SKM-1 (cell line): ENCODE data around the gene MCOLN2.
A peak's percentile ranks its signal among the peaks of the same experiment; 100 is the strongest.
"Not testable (repeated sequence)": the region's sequence is repeated elsewhere in the genome, so short reads cannot be mapped to it uniquely, and the experiment has no call there.

Source experiments
- DNase-seq: peaks from one replicate; lab custom pipeline; 2025; ENCODE audit not compliant: unreplicated experiment; lab: John Stamatoyannopoulos, UW

Gene MCOLN2

DNA sequence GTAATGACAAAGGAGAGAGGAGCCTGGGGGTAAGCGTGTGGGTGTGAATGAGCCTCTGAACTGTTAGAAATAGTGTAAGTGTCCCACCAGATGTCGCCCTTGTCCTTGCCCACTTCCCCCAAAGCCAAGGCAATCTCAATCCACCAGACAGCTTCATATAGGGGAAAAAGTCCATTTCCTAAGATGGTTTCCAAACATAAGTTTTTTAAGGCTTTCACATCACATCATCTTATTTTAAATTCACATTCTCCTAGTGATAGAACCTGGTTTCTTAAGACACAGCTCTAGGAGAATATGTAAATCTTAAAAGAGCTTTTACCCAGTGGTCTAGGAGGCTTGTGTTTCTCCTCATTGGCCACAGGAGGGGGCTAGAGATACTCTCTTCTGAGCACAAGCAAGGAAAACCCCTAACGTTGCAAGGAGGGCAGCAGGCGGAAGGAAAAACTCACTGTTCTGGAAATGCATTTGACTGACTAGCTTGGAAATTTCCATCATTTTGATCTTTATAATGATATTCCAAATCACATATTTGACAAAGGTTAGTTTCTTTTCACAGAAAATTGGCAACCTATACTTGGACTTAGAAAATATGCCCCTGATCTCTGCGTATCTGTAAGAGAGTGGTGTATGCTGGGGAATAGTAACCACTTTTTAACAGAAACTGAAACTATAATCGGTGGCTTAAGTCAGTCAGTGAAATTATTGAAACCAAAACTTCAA, 52.0 kb downstream of the MCOLN2 start:
- peak; percentile 94 for DNase-seq

DNA sequence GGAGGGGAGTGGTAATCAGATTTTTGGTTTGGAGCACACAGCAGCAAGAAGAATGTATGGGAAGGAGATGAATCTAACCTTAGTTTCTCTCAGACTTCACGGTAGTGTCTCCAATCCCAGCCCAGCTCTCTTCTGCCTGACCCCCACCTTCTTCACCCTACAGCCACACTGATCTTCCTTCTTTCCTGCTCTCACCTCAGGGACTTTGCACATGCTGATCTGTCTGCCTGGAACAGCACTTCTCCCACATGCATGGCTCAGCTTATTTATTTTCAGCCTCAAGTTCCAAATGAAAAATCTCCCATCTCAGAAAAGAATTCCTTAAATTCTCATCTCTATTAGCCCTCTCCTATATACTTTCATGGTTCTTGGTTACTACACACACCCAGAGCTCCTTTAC, 55.1 kb downstream of the MCOLN2 start:
- no peak for DNase-seq

DNA sequence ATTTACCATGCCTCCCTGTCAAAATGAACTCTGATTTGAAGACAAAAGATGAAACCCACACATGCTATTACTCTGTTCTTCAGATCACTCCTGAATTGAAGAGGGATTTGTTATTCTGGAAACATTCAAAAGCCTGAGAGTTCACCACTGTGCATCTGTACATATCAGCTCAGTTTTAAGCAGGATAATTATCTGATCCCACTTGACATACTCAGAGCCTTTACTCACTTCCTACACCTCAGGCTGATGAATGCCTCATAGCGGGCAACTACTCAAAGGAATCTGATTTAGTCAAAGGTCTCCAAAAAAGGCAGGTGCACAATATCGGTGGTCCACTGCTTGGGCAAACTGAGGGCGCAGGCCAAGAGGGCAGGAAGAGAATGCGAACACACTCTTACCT, 56.4 kb downstream of the MCOLN2 start:
- no peak for DNase-seq

DNA sequence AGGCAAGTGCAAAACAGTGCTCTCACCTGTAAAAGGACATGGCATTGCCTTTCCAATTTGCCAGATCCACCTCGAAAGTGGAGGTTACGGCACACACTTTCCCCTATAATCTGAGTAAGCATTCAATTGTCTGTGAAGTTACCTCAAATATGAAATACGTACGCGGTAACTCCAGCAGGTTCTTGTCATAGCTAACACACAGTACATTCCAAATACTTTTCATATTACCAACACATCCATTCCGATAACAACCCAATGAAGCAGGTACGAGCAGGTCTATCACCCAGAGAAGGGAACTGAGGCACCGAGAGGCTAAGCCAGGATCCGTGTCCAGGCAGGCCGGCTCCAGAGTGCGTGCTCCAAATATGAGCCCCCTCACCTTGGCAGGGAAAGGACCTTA, 57.2 kb downstream of the MCOLN2 start:
- DNase-seq: no peak

DNA sequence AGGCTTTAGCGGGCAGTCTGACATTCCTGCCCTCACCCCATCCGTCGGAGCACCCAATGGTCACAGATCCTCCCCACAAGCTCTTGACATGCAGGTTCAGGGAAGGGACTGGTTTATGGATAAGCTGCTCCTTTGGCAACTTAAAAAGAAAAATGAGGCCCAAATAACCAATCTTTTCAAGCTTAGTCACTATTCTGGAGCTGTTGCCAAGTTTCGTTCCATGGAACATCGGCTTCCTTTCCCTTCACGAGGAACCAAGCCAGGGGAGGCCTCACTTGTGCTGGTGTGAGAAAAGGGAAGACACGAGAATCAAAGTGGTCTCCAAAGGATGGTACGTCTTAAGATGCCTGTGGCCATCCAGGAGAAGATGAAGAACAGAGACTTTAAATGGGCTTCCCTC, 57.8 kb downstream of the MCOLN2 start:
- no peak for DNase-seq

DNA sequence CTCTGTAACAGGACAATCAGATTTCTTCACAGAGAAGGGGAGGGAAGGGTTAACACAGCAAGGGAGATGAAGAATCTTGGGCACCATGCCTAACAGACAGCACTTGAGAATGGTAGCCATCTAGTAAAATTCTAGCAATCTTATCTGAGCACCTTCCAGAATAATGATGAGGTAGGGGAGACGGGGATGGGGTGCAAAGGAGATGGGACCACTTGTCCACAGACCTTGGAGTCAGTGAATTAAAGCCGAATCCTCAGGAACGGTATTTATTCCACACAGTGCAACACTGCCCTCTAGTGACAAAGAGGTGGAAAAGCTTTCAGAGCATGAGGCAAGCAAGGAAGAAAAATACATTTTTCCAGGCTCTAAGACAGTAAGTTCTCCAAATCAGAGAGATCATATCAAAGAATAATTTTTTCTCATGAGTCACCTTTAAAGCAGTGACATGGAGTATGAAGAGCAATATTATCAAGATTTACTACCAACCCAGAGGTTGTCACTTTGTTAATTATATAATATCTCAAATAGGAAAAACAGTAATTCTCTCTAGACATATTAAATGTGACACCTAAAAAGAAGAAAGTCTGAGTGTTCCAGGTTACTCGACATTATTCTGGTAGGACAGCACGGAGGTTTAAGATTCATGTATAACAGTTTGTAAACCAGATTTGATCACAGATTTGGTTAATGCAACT, 60.6 kb downstream of the MCOLN2 start:
- DNase-seq: peak; percentile 33

DNA sequence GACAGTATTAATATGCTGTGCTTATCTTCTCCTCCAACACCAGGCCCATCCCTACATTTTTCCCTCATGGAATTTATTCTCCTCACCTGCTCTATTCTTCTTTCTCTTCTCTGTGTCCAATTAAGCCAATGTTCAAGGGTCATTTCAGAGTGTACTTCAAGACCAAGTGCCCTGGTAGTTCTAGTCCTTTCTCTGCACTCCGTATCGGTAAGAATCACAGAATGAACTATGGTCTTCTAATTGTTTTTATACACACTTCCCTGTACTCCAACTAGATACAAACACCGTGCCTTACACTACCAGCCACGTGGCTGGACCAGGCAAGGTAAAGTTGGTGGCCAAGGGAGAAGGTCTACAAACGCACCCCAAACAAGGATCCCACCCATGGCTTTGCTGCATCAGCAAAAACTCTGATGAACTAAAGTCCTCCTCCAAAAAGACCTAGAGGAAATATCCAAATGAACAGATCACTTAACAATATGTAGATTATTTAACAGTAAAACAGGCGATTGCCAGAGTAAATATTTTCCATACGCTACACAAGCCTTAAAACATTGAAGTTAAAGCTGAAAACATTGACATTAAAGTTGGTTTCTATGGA, 63.8 kb downstream of the MCOLN2 start:
- DNase-seq: no peak

DNA sequence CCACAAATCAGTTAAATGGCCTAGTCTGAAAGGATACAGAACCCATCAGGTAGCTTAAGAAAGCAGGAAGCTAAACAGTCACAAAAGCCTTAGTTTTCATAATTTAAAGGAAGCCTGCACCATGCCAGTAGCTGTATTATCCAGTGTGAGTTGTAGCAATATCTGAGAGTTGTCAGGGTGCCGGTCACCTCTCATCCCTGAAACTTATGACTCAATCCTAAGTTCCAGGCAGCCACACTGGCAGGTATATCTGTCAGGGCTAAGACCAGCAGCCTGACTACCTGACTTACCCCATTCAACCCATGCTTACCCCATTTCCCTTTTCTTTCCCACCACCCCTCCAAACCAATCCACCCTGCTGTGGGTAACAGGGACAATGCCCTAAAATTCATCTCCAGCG, 66.1 kb downstream of the MCOLN2 start:
- no peak for DNase-seq

DNA sequence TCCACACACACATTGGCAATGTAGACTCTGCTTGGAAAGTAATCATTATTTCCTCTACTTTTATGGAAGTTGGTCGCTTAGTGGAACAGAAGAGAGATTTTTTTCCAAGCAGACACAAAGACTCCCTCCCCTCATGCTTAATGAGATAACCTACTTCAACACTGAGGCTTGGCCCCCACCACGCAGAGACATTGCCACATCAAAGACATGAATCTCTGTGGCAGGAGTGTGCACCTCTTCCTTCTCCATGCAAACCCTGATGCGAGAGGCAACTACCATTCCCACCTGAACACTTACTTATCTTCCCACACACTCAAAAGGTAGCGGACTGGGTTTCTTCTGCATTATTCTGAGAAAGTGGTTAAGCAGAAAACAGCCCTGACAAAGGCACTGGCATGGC, 66.6 kb downstream of the MCOLN2 start:
- DNase-seq: no peak

DNA sequence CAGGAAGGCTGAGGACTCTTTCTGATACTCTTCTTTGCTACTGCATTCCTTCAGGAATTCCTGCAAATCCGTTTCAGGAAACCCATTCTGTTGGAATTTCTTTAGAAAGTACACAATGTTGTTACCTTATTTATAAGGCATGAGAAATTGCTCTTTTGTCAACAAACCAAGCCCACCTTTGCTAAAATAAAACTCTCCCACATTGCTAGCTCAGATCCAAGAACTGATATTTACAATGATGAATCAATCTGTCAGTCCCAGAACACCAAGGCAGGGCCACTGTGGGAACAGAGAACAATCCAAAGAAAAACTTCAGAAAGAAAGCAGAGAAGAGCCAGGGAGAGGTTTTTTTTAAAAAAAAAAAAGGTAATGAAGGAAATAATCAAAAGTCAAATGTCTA, 67.3 kb downstream of the MCOLN2 start:
- DNase-seq: no peak

DNA sequence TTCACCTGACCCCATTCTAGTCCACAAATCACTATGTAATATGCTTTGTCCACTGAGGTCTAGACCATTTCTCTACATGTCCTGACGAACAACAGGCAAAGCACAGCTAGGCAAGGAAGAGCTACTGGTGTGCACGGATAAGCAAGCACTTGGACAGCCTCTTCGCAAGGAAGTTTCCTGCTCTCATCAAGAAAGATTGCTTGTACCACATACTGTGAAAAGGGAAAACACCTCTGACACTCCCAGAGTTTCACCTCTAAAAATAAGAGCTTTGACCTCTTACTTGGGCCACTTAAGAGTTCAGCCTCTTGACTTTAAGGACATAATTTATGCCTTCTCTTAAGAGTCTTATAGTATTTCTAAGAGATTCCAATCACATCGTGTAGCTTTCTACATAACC, 67.9 kb downstream of the MCOLN2 start:
- DNase-seq: no peak

DNA sequence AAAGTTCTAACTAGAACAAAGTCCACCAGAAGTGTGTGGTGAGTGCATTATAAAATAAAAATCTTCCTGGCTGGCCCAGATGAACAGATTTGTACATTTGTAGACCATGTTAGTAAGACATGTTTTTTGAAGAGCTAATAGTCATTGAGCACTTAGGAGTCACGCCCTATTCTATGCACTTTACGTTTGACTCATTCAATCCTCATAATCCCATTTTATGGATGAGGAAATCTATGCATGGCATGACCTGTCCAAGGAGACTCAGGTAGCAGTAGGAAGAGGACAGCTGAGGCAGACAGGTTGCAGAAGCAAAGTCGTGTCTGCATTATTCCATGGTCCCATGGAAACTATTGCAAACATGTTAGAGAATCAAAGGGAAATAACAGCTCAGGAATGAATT, 73.6 kb downstream of the MCOLN2 start:
- no peak for DNase-seq

DNA sequence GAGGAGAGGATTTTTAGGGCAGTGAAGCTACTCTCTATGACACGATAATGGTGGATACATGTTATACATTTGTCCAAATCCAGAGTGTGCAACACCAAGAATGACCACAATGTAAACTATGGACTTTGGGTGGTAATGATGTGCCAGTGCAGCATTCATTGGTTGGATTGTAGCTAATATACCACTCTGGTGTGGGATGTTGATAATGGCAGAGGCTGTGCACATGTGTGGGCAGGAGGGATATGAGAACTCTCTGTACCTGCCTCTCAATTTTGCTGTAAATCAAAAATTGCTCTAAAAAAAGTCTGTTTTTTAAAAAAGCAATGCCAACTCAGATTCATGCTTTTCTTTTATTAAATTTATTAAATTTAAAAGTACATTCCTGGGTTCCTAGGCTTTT, 76.8 kb downstream of the MCOLN2 start:
- no peak for DNase-seq

DNA sequence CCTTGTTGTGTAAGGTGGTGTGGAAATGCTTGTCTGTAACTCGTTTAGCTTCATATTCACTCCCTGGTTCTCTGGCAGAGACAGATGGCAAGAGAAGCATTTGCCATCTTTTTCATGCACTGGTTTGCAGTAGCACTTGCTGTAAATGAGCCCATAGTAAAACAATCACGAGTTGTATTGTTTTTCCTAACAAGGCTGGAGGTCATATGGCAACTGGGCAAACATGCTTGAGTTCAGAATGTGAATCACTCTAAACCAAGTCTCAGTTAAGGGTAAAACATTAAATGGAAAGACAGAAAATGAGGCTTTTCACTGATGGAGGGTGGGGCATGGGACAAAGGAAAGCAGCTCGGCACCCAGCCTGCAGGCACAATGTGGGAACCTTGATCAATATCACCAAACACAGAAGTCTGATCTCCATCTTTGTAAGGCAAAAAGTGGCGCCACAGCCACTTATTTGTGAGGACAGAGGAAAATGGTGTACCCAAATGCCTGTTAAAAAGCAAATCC, 77.4 kb downstream of the MCOLN2 start:
- no peak for DNase-seq

DNA sequence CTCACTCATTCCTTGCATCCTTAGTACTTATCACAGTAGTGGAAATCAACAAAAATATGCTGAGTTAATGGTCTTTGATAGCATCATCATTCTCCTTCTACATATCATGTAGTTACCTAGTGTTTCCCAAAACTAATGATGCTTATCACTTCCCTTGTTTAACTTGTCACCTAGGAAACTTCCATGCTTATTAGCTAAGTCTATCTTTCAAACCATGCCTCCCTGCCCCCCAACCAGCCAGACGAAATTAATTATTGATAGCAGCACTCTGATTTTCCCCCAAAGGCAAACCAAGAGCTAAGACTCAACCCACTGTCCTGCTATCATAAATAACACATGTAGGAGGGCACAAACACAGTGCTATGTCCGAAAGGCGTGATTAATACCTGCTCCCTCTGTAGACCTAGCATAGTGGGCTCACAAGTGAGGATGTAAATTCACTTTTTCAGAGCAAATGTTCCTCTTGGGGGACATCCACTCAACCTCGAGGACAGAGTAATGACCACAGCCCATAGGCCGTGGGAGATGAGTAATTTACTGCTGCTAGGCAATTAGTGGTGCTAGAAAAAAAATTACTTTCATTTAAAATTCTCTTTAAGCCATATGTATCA, 78.1 kb downstream of the MCOLN2 start:
- no peak for DNase-seq

DNA sequence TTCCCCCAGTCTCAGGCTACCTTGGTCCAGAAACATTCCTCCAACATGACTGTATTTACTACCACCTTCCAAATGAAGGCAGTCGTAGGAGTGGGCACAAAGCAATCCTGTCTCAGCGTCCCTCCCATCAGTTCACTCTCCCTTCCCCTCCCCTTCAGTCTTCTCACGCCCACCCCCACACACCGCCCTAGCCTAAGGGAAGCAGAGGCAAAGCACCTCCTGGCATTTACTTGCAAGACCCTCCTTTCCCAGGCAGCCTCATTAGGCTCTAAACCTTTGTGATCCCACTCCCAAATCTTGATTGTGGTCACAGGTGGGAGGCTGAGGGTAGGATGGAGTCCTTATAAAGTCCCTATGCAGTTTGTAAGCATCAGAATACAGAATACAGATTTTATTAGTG, 80.0 kb downstream of the MCOLN2 start:
- no peak for DNase-seq

DNA sequence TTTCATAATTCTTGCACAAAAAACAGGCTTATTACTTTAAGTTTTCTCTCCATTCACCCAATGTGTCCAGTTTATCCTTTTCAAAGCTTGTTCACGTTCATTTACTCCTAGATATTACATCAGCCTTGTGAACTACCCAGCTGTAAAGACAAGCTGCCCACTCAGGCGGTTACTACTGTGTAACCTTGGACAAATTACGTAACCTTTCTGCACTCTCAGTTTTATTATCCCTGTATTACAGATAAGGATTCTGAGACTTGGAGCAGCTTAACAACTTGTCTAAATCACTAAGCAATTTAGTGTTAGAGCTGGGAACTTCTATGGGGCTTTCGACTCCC, 83.4 kb downstream of the MCOLN2 start:
- no peak for DNase-seq

DNA sequence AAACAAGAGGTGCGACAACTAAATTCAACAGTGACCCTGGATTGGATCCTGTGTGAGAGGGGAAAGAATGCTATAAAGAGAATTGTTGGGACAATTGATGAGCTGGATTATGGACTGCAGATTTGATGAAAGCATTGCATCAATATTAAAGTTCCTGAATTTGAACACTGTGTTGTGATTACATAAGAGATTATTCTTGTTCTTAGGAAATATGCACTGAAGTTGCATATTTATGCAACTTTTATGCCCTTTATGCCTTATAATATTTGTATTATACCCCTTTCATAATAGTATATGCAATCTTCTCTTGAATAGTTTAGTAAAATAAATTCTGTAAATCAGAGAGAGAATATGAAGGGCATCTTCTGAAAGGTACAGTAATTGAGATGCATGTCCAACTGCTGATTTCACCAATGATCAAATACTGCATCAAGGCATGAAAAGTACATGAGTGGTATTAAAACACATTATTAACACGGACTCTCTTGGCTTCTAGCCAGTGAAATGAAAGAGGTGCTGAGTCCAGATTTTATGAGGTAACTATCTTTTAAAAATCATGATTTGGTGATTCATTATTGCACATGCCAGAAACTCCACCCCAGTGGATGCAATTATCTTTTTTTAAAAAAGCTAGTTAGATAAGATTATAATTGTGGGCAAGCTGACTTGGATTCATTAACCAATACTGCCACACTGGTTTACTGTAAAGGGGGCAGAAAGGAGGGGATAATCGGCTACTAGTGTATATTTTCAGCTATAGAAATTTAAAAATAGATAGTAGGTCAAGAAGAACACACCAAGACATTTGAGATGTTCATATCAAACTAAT, 84.0 kb downstream of the MCOLN2 start:
- no peak for DNase-seq

DNA sequence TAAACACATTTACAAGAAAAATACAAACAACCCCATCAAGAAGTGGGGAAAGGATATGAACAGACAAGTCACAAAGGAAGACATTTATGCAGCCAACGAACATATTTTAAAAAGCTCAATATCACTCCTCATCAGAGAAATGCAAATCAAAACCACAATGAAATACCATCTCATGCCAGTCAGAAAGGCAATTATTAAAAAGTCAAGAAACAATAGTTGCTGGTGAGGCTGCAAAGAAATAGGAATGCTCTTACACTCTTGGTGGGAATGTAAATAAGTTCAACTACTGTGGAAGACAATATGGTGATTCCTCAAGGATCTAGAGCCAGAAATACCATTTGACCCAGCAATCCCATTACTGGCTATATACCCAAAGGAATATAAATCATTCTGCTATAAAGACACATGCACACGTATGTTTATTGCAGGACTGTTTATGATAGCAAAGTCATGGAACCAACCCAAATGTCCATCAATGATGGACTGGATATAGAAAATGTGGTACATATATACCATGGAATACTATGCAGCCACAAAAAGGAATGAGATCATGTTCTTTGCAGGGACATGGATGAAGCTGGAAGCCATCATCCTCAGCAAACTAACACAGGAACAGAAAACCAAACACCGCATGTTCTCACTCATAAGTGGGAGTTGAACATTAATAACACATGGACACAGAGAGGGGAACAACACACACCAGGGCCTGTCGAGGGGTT, 88.0 kb downstream of the MCOLN2 start:
- not testable (repeated sequence) for DNase-seq

DNA sequence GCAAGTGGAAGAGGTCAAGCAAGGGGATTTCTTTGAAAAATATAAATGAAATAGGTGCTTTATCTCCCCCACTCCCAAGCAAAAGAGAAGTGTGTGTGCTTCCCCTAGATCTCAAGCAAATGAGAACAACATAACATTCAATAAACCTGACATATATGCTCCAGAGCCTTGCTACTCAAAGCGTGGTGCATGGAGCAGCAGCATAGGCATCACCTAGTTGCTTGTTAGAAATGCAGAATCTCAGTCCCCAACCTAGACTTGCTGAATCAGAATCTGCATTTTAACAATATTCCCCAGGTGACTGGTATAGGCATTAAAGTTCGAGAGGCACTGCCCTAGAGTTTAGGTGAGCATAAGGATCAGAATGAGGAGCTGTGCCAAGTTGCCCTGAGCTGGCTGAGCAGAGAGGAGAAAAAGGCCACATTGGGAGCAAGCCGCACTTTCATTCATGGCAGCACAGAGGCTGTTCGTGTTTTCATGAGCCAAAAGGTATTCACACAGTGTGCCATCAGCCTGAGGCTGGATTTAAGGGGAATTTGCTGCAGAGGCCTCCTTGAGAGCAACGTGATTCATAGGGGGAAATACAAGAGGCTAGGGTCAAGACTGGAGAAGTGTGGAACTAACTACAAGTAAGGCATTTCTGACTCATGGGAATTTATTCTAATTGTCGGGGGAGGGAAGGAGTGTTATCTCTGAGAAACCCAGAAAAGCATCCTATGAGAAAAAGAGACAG, 89.7 kb downstream of the MCOLN2 start:
- no peak for DNase-seq
